Uterus (tissue), 2 donors: ENCODE measurements around the gene DCUN1D2.

Experiments used
- POLR2A ChIP-seq, 2 donors: fragments of 450-650 bp; IDR thresholded peaks; one replicate each; pipeline ENCODE4 v1.6.1; 2016; ENCODE audit warnings: antibody characterized with exemption in 2 of 2, mild to moderate bottlenecking in 1 of 2, moderate library complexity in 1 of 2
- TF ChIP-seq, protein P1 (sequence below), 4 experiments: fragments of 200-600 bp in 2 of 4; fragments of 450-650 bp in 2 of 4; sonication (generic) in 2 of 4; IDR thresholded peaks; one replicate each; pipeline ENCODE4 v1.5.1; 2016 to 2019; ENCODE audit warnings: antibody characterized with exemption in 4 of 4, mild to moderate bottlenecking in 2 of 4, moderate library complexity in 1 of 4

- TF ChIP-seq, protein P1, sequence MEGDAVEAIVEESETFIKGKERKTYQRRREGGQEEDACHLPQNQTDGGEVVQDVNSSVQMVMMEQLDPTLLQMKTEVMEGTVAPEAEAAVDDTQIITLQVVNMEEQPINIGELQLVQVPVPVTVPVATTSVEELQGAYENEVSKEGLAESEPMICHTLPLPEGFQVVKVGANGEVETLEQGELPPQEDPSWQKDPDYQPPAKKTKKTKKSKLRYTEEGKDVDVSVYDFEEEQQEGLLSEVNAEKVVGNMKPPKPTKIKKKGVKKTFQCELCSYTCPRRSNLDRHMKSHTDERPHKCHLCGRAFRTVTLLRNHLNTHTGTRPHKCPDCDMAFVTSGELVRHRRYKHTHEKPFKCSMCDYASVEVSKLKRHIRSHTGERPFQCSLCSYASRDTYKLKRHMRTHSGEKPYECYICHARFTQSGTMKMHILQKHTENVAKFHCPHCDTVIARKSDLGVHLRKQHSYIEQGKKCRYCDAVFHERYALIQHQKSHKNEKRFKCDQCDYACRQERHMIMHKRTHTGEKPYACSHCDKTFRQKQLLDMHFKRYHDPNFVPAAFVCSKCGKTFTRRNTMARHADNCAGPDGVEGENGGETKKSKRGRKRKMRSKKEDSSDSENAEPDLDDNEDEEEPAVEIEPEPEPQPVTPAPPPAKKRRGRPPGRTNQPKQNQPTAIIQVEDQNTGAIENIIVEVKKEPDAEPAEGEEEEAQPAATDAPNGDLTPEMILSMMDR (IDR thresholded peaks at IDR 0.05), result no peak
- TF ChIP-seq POLR2A (IDR thresholded peaks at IDR 0.05), result no peak
Measured at GRCh38 chr13:113536461-113537110, 46.1 kb upstream of the DCUN1D2 start.
